Common myeloid progenitor, CD34-positive (primary cell): ENCODE measurements around the gene TTC34.

Experiments used
- CTCF ChIA-PET: fragments of 350-600 bp; sonication (Branson Sonifier 250); formaldehyde crosslinking; loops from one replicate; lab custom pipeline; 2021; ENCODE audit warnings: antibody characterized with exemption; lab: Charles Lee
- POLR2A ChIA-PET: fragments of 350-600 bp; sonication (Branson Sonifier 250); formaldehyde crosslinking; loops from one replicate; lab custom pipeline; 2021; ENCODE audit warnings: antibody characterized with exemption; lab: Charles Lee
- DNase-seq, 3 donors: peaks; one replicate each; pipeline versions ENCODE4 v3.0.0 to v3.0.0-alpha.2; 2013
- H3K27ac ChIP-seq, 2 experiments: 1 replicate in 1 of 2; 2 replicates in 1 of 2; pipeline ENCODE4 v1.7.0; 2013; ENCODE audit warnings: inconsistent platforms in 2 of 2, low read length in 2 of 2, mild to moderate bottlenecking in 2 of 2, low read depth in 1 of 2, moderate library complexity in 1 of 2; ENCODE audit not compliant: severe bottlenecking in 2 of 2, insufficient read depth in 1 of 2, poor library complexity in 1 of 2
- H3K27me3 ChIP-seq, 5 experiments: replicated peaks in 2 of 5; 1 replicate in 3 of 5; 2 replicates in 2 of 5; pipeline versions ENCODE4 v1.6.1 to v1.7.0; 2013; ENCODE audit warnings: low read length in 4 of 5, mild to moderate bottlenecking in 2 of 5, moderate library complexity in 2 of 5, inconsistent platforms in 1 of 5; ENCODE audit not compliant: insufficient read depth in 5 of 5, control insufficient read depth in 4 of 5
- H3K36me3 ChIP-seq, 4 experiments: 1 replicate in 2 of 4; 2 replicates in 2 of 4; pipeline versions ENCODE4 v1.6.1 to v1.7.0; 2013; ENCODE audit warnings: low read length in 3 of 4, control low read depth in 1 of 4, mild to moderate bottlenecking in 1 of 4; ENCODE audit not compliant: control insufficient read depth in 4 of 4, insufficient read depth in 4 of 4
- H3K4me1 ChIP-seq, 4 experiments: 1 replicate in 3 of 4; 2 replicates in 1 of 4; pipeline versions ENCODE4 v1.6.1 to v1.7.1; 2013; ENCODE audit warnings: low read length in 3 of 4, mild to moderate bottlenecking in 3 of 4, control low read depth in 1 of 4, inconsistent platforms in 1 of 4, moderate library complexity in 1 of 4; ENCODE audit not compliant: control insufficient read depth in 4 of 4, insufficient read depth in 4 of 4; ENCODE audit errors: control extremely low read depth in 1 of 4
- H3K4me3 ChIP-seq, 7 experiments: 1 replicate in 4 of 7; 2 replicates in 3 of 7; pipeline versions ENCODE4 v1.5.1 to v1.7.0; 2013; ENCODE audit warnings: mild to moderate bottlenecking in 7 of 7, low read length in 6 of 7, moderate library complexity in 6 of 7, inconsistent platforms in 2 of 7, low read depth in 2 of 7, control low read depth in 1 of 7; ENCODE audit not compliant: insufficient read depth in 4 of 7, control insufficient read depth in 1 of 7; ENCODE audit errors: extremely low read depth in 1 of 7
- H3K9me3 ChIP-seq, 5 experiments: 1 replicate in 4 of 5; 2 replicates in 1 of 5; pipeline versions ENCODE4 v1.6.1 to v1.7.1; 2013; ENCODE audit warnings: low read length in 4 of 5, mild to moderate bottlenecking in 2 of 5, inconsistent platforms in 1 of 5, low read depth in 1 of 5, moderate library complexity in 1 of 5; ENCODE audit not compliant: control insufficient read depth in 4 of 5, insufficient read depth in 2 of 5; ENCODE audit errors: control extremely low read depth in 1 of 5
- WGBS: methylation state at CpG from one replicate; pipeline ENCODE4 v1.1.5; 2013; ENCODE audit not compliant: insufficient coverage; 5-methylcytosine and 5-hydroxymethylcytosine counted together

Gene TTC34

GRCh38 chr1:2635361-2636010 lies 166.0 kb downstream of the TTC34 start:
- H3K4me1 ChIP-seq, result no peaks in the 10 kb centered on the region
- 95% methylated on average over 10 of the region's 10 CpGs for WGBS
- H3K4me3 ChIP-seq, result no peak overlapping the region
- H3K9me3 ChIP-seq, result peaks cover 0 to 24% (median 15%) of the 10 kb centered on the region in 5 experiments
- no peaks in the 10 kb centered on the region for H3K36me3 ChIP-seq
- peaks cover 0 to 66% (median 4%) of the 10 kb centered on the region in 5 experiments for H3K27me3 ChIP-seq
- no peak overlapping the region for H3K27ac ChIP-seq
- CTCF ChIA-PET, result interaction anchor here (1.4 to 1.6 kb wide), 2 partner anchors 26 to 50 kb away, joined by 3 read pairs; no protein-coding TSS in a partner anchor
- POLR2A ChIA-PET, result no interaction called here
- no peak for DNase-seq

GRCh38 chr1:2633936-2634491 lies 167.5 kb downstream of the TTC34 start:
- no peak overlapping the region for H3K27ac ChIP-seq
- DNase-seq, result no peak
- CTCF ChIA-PET, result no interaction called here
- POLR2A ChIA-PET, result no interaction called here
- 90% methylated on average over 7 of the region's 8 CpGs for WGBS
- H3K27me3 ChIP-seq, result peaks cover 0 to 80% (median 8%) of the 10 kb centered on the region in 5 experiments
- H3K4me3 ChIP-seq, result no peak overlapping the region
- H3K36me3 ChIP-seq, result no peaks in the 10 kb centered on the region
- H3K4me1 ChIP-seq, result no peaks in the 10 kb centered on the region
- peaks cover 0 to 32% (median 20%) of the 10 kb centered on the region in 5 experiments for H3K9me3 ChIP-seq

DNA sequence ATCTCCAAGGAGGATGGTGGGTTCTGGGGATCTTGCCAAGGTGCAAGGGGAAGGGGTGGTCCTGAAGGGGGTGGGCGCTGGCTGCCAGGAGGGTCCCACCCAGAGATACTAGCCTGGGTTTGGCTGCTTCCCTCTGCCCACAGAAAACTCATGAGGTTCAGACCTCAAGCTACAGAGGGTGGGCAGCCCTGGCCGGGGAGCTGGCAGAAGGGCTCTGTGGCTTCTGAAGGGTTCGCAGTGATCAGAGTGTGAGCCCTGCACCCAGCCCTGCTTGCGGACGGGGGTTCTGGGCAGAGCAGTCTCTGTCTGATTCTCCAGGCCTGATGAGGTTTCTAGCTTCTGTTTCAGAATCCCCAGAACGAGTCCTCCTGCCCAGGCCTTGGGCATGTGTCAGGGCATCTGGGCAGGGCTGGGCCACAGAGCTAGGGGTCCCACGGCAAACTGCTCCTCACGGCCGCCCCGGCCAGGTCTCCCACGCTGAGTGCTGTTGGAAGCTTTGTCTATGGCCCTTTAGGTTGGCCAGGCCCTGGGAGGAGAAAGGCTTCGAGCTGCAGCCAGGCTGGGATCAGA lies 168.0 kb downstream of the TTC34 start:
- DNase-seq, result no peak
- Histone ChIP-seq H3K4me1 (no peaks in the 10 kb centered on the region), H3K27me3 (peaks cover 0 to 82% (median 8%) of the 10 kb centered on the region in 5 experiments), H3K9me3 (peaks cover 0 to 32% (median 20%) of the 10 kb centered on the region in 5 experiments), H3K4me3 (no peak overlapping the region), H3K36me3 (no peaks in the 10 kb centered on the region), H3K27ac (no peak overlapping the region)
- CTCF ChIA-PET, result no interaction called here
- POLR2A ChIA-PET, result no interaction called here
- whole genome bisulfite sequencing, result 95% methylated on average over 11 of the region's 12 CpGs

DNA sequence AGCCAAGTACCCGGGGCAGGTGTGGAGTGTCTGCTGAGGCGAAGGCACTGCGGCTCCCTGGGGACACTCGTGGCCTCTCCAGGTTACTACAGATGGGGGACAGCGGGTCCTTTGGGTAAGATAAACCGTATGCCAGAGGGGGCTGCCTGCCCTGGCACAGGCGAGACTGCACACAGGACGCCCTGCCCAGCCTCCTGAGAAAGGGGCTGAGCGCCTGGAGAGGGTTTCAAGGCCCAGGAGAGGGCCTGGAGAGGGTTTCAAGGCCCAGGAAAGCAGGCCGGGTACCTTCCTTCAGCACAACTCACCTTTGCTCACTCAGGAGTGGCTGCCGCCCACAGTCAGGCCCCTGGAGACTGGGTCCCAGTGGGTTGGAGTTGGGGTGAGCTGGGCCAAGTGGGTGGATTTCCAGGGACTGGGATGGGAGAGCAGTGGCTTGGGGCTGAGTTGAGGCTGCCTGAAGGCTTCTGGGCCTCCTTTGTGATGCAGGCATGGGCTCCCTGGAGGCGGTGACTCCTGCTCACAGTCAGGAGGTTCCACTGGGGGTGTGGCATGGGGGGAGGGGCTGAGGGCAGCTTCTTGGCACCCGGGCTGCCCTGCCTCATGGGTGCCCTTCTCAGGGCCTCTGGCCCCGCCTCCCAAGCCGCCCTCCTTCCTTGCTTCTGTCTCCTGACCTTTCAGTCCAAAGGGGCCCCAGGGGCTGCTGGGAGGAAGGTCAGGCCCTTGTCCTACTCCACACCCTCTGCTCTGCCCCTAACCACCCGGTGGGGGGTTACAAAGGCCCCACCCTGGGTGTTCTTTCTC lies 168.7 kb downstream of the TTC34 start, which contains the start of gene MMEL1:
MMEL1 (minus strand) TSS at position 456 of the 801 bp plus-strand sequence. CDS start 3,532 bp downstream, outside the sequence.
- H3K27me3 ChIP-seq, result peaks cover 0 to 84% (median 11%) of the 10 kb centered on the region in 5 experiments
- H3K4me3 ChIP-seq, result no peak within 1 kb of the TSS
- H3K27ac ChIP-seq, result no peak within 1 kb of the TSS
- H3K9me3 ChIP-seq, result peaks cover 0 to 32% (median 20%) of the 10 kb centered on the region in 5 experiments
- peaks cover 0 to 1% (median 0%) of the 10 kb centered on the region in 4 experiments for H3K4me1 ChIP-seq
- CTCF ChIA-PET, result no interaction called here
- POLR2A ChIA-PET, result no interaction called here
- no peaks in the 10 kb centered on the region for H3K36me3 ChIP-seq
- 85% methylated on average over 11 of the region's 16 CpGs for WGBS
- DNase-seq, result no peak

DNA sequence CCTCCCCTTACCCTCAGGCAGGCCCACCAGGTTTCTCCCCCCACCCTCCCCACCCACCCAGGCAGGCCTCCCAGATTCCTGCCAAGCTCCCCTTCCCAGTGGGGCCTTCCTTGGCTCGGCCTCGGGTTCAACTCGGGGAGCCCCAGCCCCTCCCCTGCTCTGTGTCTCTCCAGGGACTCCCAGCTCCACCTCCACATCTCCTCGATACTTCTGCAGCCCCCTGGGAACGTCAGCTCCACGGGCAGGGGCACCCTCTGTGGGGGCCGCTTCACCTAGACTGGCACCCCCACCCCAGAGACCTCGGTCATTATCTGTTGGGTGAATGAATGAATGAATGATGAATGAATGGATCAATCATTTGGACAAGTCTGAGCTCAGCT lies 169.5 kb downstream of the TTC34 start:
- no peaks in the 10 kb centered on the region for H3K36me3 ChIP-seq
- H3K4me1 ChIP-seq, result peaks cover 0 to 1% (median 0%) of the 10 kb centered on the region in 4 experiments
- CTCF ChIA-PET, result no interaction called here
- H3K4me3 ChIP-seq, result no peak overlapping the region
- peaks cover 0 to 26% (median 16%) of the 10 kb centered on the region in 5 experiments for H3K9me3 ChIP-seq
- POLR2A ChIA-PET, result no interaction called here
- no peak overlapping the region for H3K27ac ChIP-seq
- no peak for DNase-seq
- H3K27me3 ChIP-seq, result peaks cover 3 to 84% (median 18%) of the 10 kb centered on the region in 5 experiments
- WGBS, result 73% methylated on average over 3 of the region's 8 CpGs

- Histone ChIP-seq H3K9me3 (peaks cover 0 to 20% (median 10%) of the 10 kb centered on the region in 5 experiments), H3K4me1 (peaks cover 0 to 1% (median 0%) of the 10 kb centered on the region in 4 experiments), H3K27me3 (peaks cover 4 to 85% (median 23%) of the 10 kb centered on the region in 5 experiments), H3K36me3 (no peaks in the 10 kb centered on the region), H3K27ac (no peak overlapping the region), H3K4me3 (no peak overlapping the region)
- WGBS, result 86% methylated on average over 22 of the region's 24 CpGs
- ChIA-PET CTCF (no interaction called here), POLR2A (no interaction called here)
- no peak for DNase-seq
Observed at GRCh38 chr1:2631136-2632050, 170.1 kb downstream of the TTC34 start.
